ENCODE measurements around the gene ZBED6.

DNA sequence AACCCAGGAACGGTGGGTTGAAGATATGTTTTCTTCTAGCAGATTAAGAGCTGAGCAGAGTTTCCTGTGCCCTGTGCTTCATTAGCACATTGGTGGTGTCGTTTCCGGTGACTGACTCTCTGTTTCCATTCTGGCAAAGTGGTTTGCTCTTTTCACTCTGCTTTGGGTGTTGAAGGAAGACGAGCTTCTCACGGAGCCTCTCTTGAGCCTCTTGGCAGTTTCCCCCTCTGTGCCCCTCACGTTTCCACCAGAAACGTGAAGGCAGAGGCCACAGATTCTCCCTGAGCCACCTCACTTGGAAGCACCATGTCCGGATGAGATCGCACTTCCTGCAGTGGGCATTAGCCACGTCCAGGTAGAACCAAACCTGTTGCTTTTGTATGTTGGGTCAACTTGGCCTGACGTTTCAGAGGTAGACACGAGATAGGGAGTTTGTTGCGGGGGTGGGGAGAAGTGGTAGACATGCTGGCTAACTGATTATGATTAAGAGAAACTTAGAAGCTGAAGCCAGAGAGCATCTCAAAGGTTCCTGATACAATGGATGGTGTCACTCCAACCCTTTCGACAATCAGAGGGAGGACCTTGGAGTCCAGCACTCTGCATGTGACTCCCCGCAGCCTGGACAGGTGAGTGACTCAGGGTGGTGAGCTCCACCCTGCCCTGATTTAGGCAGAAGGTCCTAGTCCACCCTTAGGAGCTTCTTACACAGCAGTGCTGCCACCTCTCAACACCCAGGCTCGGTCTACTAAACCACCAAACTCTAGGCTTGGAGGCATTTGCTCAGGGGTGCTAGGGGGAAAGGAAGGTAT, 30.2 kb upstream of the ZBED6 start, which contains the start of gene LAX1:
- TF ChIP-seq CTCF (IDR thresholded peaks at IDR 0.05; ENCODE audit: low read length), result peak; percentile 28
- TF ChIP-seq EZH2phosphoT487 (IDR thresholded peaks at IDR 0.05; ENCODE audit: low read length), result no peak
- TF ChIP-seq EZH2 (optimal IDR thresholded peaks at IDR 0.05; ENCODE audit: low read depth, low read length), result no peak

Data from MM.1S (cell line).